Tibial artery (tissue), 4 donors: Measurements from ENCODE around the gene ZNRF2.

Experiments used
- DNase-seq, 2 donors: peaks; one replicate each; pipeline ENCODE4 v3.0.0-alpha.2; 2019
- H3K27ac ChIP-seq, 2 donors: fragments of 200-600 bp; sonication (generic) in 1 of 2; 1 replicate in 1 of 2; 2 replicates in 1 of 2; pipeline ENCODE4 v1.5.1; 2018 to 2019; ENCODE audit warnings: mild to moderate bottlenecking in 1 of 2
- H3K27me3 ChIP-seq, 2 donors: fragments of 200-600 bp; sonication (generic) in 1 of 2; one replicate each; pipeline versions ENCODE4 v1.5.1 to v1.6.0; 2016 to 2019
- H3K36me3 ChIP-seq, 3 donors: fragments of 200-600 bp; sonication (generic) in 2 of 3; one replicate each; pipeline ENCODE4 v1.5.1; 2016 to 2019; ENCODE audit warnings: mild to moderate bottlenecking in 2 of 3
- H3K4me1 ChIP-seq, 4 donors: fragments of 200-600 bp; sonication (generic) in 2 of 4; 1 replicate in 3 of 4; 2 replicates in 1 of 4; pipeline ENCODE4 v1.5.1; 2016 to 2019
- H3K4me3 ChIP-seq, 2 donors: fragments of 200-600 bp; sonication (generic) in 1 of 2; 1 replicate in 1 of 2; 2 replicates in 1 of 2; pipeline ENCODE4 v1.5.1; 2018 to 2019; ENCODE audit warnings: mild to moderate bottlenecking in 2 of 2
- H3K9me3 ChIP-seq, 3 donors: fragments of 200-600 bp; sonication (generic) in 1 of 3; one replicate each; pipeline ENCODE4 v1.5.1; 2016 to 2019
- intact Hi-C: fragments of 100-400 bp; cut with DNase I; formaldehyde crosslinking; loops from one replicate; pipeline ENCODE4 v1.15.0; 2023; ENCODE audit warnings: low total_unique reads
- TF ChIP-seq, protein P1 (sequence below), 2 experiments: fragments of 200-600 bp in 1 of 2; fragments of 450-650 bp in 1 of 2; IDR thresholded peaks; one replicate each; pipeline ENCODE4 v1.5.1; 2017 to 2019; ENCODE audit warnings: antibody characterized with exemption in 2 of 2, mild to moderate bottlenecking in 1 of 2, moderate library complexity in 1 of 2

The ZNRF2 gene

DNA sequence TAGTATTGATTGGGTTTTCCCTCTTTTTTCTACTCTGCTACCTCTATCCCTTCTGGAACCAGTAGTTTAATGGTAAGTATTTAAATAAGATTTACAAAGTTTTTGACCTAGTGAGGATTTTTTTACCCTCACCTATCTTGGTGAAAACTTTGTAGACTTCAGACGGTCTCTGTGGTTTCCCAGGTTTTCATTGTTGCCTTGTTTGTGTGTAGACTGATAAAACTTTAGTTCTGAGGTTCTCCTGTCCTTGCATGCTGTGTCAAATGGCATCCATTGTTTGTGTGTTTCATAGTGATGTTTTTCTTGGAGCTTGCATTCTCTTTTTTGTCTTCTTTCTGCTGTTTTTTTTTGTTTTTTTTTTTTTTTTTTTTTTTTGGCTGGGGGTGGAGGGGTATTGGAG, 22.6 kb downstream of the ZNRF2 start:
- Histone ChIP-seq H3K36me3 (no peaks in the 10 kb centered on the region), H3K27ac (no peak overlapping the region), H3K4me3 (no peak overlapping the region), H3K4me1 (peaks cover 0 to 28% (median 9%) of the 10 kb centered on the region in 4 donors), H3K9me3 (no peaks in the 10 kb centered on the region), H3K27me3 (no peaks in the 10 kb centered on the region)
- DNase-seq, result no peak
- TF ChIP-seq, protein P1, sequence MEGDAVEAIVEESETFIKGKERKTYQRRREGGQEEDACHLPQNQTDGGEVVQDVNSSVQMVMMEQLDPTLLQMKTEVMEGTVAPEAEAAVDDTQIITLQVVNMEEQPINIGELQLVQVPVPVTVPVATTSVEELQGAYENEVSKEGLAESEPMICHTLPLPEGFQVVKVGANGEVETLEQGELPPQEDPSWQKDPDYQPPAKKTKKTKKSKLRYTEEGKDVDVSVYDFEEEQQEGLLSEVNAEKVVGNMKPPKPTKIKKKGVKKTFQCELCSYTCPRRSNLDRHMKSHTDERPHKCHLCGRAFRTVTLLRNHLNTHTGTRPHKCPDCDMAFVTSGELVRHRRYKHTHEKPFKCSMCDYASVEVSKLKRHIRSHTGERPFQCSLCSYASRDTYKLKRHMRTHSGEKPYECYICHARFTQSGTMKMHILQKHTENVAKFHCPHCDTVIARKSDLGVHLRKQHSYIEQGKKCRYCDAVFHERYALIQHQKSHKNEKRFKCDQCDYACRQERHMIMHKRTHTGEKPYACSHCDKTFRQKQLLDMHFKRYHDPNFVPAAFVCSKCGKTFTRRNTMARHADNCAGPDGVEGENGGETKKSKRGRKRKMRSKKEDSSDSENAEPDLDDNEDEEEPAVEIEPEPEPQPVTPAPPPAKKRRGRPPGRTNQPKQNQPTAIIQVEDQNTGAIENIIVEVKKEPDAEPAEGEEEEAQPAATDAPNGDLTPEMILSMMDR (IDR thresholded peaks at IDR 0.05), result no peak
- intact Hi-C loops, result no loop called here

DNA sequence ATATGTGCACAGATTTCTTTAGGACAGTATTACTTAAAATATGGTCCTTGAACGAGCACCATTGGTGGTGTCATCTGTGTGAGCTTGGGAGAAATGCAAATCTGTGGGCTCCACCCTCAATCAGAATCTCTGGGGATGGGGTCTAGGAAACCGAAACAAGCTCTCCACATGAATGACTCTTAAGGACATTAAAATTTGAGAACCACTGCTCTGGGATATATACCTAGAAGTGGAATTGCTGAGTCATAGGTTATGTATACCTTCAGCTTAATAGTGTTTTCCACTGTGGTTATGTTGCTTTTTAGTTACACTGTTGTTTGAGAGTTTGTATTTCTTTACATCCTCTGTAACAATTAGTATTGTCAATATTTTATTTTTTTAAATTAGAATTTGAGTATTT, 24.0 kb downstream of the ZNRF2 start:
- intact Hi-C loops, result no loop called here
- Histone ChIP-seq H3K4me1 (peaks cover 0 to 26% (median 9%) of the 10 kb centered on the region in 4 donors), H3K9me3 (no peaks in the 10 kb centered on the region), H3K27ac (no peak overlapping the region), H3K4me3 (no peak overlapping the region), H3K36me3 (no peaks in the 10 kb centered on the region), H3K27me3 (no peaks in the 10 kb centered on the region)
- no peak for DNase-seq
- TF ChIP-seq, protein P1 (IDR thresholded peaks at IDR 0.05), result no peak

DNA sequence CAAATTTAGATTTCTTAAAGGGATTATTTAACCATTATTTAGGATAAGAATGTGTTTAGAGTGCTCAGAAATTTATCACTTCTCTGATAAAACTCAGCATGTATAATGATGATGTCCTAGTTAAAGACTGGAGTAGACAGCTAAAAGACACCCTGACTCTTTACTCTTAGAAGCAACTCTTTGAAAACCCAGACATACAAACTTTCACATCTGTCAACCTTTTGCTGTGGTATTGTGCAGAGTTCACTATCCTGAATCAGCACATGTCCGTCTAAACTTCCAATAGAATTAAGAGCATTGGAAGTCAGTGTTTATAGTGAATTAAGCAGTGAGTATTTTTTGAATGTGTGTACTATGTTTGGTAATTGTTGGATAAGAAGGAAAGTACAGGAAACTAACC, 24.9 kb downstream of the ZNRF2 start:
- H3K4me3 ChIP-seq, result no peak overlapping the region
- H3K27me3 ChIP-seq, result no peaks in the 10 kb centered on the region
- H3K27ac ChIP-seq, result no peak overlapping the region
- no peak for DNase-seq
- TF ChIP-seq, protein P1 (IDR thresholded peaks at IDR 0.05), result no peak
- intact Hi-C loops, result no loop called here
- peaks cover 0 to 19% (median 7%) of the 10 kb centered on the region in 4 donors for H3K4me1 ChIP-seq
- no peaks in the 10 kb centered on the region for H3K9me3 ChIP-seq
- no peaks in the 10 kb centered on the region for H3K36me3 ChIP-seq

DNA sequence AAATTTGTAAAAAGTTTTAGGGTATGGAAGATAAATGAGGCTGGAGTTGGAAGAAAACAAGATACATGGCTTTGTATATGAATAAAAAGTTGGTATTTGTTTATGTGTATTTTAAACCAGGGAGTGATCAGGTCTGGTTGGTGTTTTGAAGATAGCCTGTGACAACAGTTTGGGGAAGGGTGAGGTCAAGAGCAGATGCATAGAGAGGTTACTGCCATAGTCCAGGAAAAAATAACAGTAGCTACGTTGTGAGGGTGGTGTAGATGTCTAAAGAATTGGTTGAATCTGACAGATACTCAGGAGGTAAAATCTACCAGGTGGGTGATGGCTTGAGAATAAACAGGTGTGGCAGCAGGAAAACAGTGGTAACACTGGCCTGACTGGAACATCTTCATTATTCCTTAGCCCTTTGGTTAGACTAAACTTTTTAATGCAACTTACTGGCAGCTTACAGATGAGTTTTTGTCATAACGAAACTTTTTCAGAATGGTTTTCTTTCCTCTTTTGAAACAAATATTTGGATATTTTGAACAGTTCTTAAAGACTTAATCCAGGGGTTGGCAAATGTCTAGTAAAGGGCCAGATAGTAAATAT, 25.5 kb downstream of the ZNRF2 start:
- no peak for DNase-seq
- TF ChIP-seq, protein P1 (IDR thresholded peaks at IDR 0.05), result no peak
- intact Hi-C loops, result no loop called here
- Histone ChIP-seq H3K4me3 (no peak overlapping the region), H3K27ac (no peak overlapping the region), H3K9me3 (no peaks in the 10 kb centered on the region), H3K36me3 (no peaks in the 10 kb centered on the region), H3K27me3 (no peaks in the 10 kb centered on the region), H3K4me1 (peaks cover 0 to 17% (median 7%) of the 10 kb centered on the region in 4 donors)

DNA sequence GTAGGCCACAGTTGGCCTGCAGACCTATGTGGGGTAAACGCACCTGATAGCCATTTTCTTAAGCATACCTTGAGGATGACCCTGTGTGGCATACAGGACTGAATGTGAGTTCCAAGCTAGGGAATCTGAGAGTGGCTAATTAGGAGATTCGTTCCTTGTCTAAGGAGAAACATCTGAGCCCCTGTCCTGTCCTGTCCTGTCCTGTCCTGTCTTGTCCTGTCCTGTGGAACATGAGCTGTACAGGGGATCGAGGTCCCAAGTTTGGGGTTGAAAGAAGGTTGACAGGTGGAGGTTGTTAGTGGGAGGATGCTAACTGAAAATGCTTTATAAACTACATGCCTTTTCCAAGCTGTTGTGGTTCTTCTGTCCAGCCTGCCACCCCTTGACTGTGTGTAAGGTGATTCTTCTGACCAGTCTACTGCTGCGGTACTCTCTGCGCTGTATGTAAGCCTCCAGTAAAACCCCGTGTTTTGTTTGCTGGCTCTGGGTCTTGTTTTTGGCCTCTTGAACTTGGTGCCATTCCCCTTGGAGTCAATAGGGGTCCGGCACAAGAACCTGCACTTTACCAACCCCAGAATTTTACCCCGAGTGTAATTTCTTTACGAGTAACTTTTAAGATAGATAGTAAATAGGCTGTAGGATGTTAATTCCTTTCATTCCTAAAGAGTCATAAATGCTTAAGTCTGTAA, 26.4 kb downstream of the ZNRF2 start:
- peaks cover 0 to 15% (median 6%) of the 10 kb centered on the region in 4 donors for H3K4me1 ChIP-seq

More for the DNA sequence above, 26.4 kb downstream of the ZNRF2 start:
- no peak overlapping the region for H3K27ac ChIP-seq
- intact Hi-C loops, result no loop called here
- DNase-seq, result no peak
- no peaks in the 10 kb centered on the region for H3K27me3 ChIP-seq
- H3K4me3 ChIP-seq, result no peak overlapping the region
- no peaks in the 10 kb centered on the region for H3K9me3 ChIP-seq
- TF ChIP-seq, protein P1 (IDR thresholded peaks at IDR 0.05), result no peak
- H3K36me3 ChIP-seq, result no peaks in the 10 kb centered on the region
